GM06990 (cell line): ENCODE measurements around the gene HIPK2.

ENCODE experiments used
- DNase-seq: peaks from one replicate; pipeline ENCODE4 v3.0.0-alpha.2; 2011; ENCODE audit not compliant: insufficient read length; ENCODE audit errors: extremely low read depth
- H3K27me3 ChIP-seq: replicated peaks from 2 replicates; pipeline ENCODE4 v1.6.0; 2011; ENCODE audit warnings: low read length; ENCODE audit not compliant: control insufficient read depth, insufficient read depth
- H3K36me3 ChIP-seq: 2 replicates; pipeline ENCODE4 v1.5.1; 2011; ENCODE audit warnings: low read length; ENCODE audit not compliant: control insufficient read depth, insufficient read depth
- H3K4me3 ChIP-seq: replicated peaks from 2 replicates; pipeline ENCODE4 v1.5.1; 2011; ENCODE audit warnings: low read depth, mild to moderate bottlenecking, control low read depth, low read length
- CTCF ChIP-seq: IDR thresholded peaks from 2 replicates; pipeline ENCODE4 v1.5.1; 2011; ENCODE audit warnings: low read length, control low read depth, mild to moderate bottlenecking, inconsistent platforms; ENCODE audit not compliant: insufficient read depth, poor library complexity, severe bottlenecking

The HIPK2 gene

GRCh38 chr7:139732471-139733167 is 45.2 kb downstream of the HIPK2 start:
- no peak for DNase-seq
- TF ChIP-seq CTCF: no peak
- H3K27me3 ChIP-seq: no peaks in the 10 kb centered on the region
- peaks cover 7% of the 10 kb centered on the region for H3K36me3 ChIP-seq
- H3K4me3 ChIP-seq: no peak overlapping the region

GRCh38 chr7:139731802-139732470 is 45.9 kb downstream of the HIPK2 start:
- H3K27me3 ChIP-seq: no peaks in the 10 kb centered on the region
- no peak for TF ChIP-seq CTCF
- DNase-seq: no peak
- peaks cover 7% of the 10 kb centered on the region for H3K36me3 ChIP-seq
- no peak overlapping the region for H3K4me3 ChIP-seq

- peak; percentile 55 for DNase-seq
- H3K4me3 ChIP-seq: no peak overlapping the region
- H3K27me3 ChIP-seq: no peaks in the 10 kb centered on the region
- peaks cover 5% of the 10 kb centered on the region for H3K36me3 ChIP-seq
- no peak for TF ChIP-seq CTCF
Measured at GRCh38 chr7:139730746-139731612, 46.8 kb downstream of the HIPK2 start.

GRCh38 chr7:139728203-139728602 is 49.6 kb downstream of the HIPK2 start:
- Histone ChIP-seq H3K27me3 (no peaks in the 10 kb centered on the region), H3K36me3 (peaks cover 3% of the 10 kb centered on the region; the same call in 1 of the 2 replicates), H3K4me3 (no peak overlapping the region)
- TF ChIP-seq CTCF: no peak
- no peak for DNase-seq

GRCh38 chr7:139727151-139727705 is 50.6 kb downstream of the HIPK2 start:
- no peak overlapping the region for H3K4me3 ChIP-seq
- TF ChIP-seq CTCF: no peak
- peaks cover 3% of the 10 kb centered on the region; the same call in 1 of the 2 replicates for H3K36me3 ChIP-seq
- DNase-seq: no peak
- no peaks in the 10 kb centered on the region for H3K27me3 ChIP-seq
